ENCODE measurements around the gene MYO1F.
A peak's percentile ranks its signal among the peaks of the same experiment; 100 is the strongest.

The MYO1F gene

DNA sequence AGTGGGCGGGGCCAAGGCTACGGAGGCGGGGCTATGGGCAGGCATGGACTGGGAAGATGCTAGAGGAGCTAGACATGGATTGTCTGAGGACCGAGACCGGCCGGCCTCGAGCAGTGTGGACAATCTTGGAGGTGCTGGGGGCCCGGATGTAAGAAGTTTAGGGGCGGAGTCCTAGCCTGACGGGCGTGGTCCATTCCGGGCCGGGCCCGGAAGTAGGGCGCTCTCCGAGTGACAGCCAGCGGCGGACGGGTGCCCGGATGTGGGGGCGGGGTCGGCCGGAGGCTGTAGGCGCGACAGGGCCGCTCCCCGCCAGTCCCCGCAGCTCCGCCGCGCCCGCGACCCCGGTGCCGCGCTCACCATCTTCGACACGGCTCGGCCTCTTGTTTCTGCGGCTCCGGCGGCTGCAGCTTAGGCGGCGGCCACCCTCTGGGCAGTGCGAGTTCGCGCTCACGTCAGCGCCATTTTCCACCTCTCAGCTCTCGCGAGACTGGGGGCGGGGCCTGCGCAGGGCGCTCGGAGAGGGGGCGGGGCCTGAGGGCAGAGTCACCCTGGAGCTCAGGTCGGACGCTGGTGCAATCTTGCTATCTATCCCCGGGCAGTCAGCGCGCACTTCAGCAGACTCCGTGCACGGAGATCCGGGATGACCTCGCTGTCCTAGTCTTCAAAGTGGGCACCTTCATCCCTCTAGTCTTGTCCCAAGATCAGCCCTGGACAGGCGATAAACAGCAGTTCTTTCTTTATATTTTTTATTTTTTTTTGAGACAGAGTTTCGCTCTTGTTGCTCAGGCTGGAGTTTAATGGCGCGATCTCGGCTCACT lies 63.3 kb downstream of the MYO1F start, which contains the start of gene ZNF414:
Gene ZNF414 (minus strand): TSS at position 481 of the 818 bp plus-strand sequence. CDS start 121 bp downstream, at position 360.
- Histone ChIP-seq H3K9ac (ENCODE audit: low read depth, low read length, poor library complexity) (peak within 1 kb of the TSS; percentile 97), H3K36me3 (replicated peaks in 1 of 2; ENCODE audit: control insufficient read depth in 2 of 2, insufficient read depth in 2 of 2, low read length in 2 of 2) (peaks cover 4 to 23% of the 10 kb centered on the region in 2 donors)
- peak; percentile 97 for DNase-seq (ENCODE audit: low spot score)

DNA sequence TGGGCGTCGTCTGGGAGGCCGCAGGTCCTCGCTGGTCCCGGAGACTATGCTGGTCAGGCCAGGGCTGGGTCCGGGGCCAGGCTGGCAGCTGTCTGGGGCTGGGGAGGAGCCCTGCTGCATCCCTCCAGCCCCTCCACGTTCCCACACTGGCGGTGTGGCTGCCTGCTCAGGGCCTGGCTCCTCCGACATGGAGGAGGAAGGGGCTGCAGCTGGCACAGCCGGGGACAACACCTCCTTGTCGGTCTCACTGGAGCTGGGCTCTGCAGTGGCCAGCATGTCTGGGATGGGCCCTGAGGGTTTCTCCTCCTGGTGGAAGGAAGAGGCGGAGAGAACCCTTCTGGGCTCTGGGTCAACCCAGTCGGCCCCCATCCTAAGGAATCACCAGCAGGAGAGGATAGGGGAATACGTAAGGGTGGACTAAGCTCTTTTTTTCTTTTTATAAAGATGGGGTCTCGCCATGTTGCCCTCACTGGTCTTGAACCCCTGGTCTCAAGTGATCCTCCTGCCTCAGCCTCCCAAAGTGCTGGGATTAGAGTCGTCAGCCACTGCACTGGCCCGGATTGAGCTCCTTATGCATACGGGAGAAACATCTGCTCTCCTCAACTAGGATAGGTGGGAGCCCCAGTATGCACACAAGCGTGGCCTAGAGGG lies 64.1 kb downstream of the MYO1F start:
- peaks cover 0 to 3% (median 0%) of the 10 kb centered on the region in 3 experiments for H3K27me3 ChIP-seq (ENCODE audit: control insufficient read depth in 3 of 3, insufficient read depth in 3 of 3, low read depth in 1 of 3, low read length in 3 of 3)
- H4K91ac ChIP-seq (ENCODE audit: low read depth, low read length, poor library complexity): no peak overlapping the region
- H3K23ac ChIP-seq (ENCODE audit: low read depth, low read length, poor library complexity): peak overlapping the region; percentile 71
- peak overlapping the region; percentile 21 for H3K14ac ChIP-seq (ENCODE audit: low read length)
- H2BK12ac ChIP-seq (ENCODE audit: low read length): no peak overlapping the region
- peak overlapping the region; percentile 43 for H4K8ac ChIP-seq (ENCODE audit: low read depth, low read length)
- peak overlapping the region; percentile 82 for H3K18ac ChIP-seq (ENCODE audit: low read length)
- H2BK15ac ChIP-seq (ENCODE audit: low read length): no peak overlapping the region
- peaks cover 4 to 23% of the 10 kb centered on the region in 2 donors for H3K36me3 ChIP-seq (replicated peaks in 1 of 2; ENCODE audit: control insufficient read depth in 2 of 2, insufficient read depth in 2 of 2, low read length in 2 of 2)
- peak overlapping the region; percentile 80 for H3K9ac ChIP-seq (ENCODE audit: low read depth, low read length, poor library complexity)
- peak overlapping the region; percentile 80 for H2AK5ac ChIP-seq (ENCODE audit: low read depth, low read length)
- H2BK5ac ChIP-seq (ENCODE audit: low read length): no peak overlapping the region
- peak overlapping the region; percentile 53 for H3K4me2 ChIP-seq (ENCODE audit: insufficient read depth, low read length, poor library complexity, severe bottlenecking)
- H3K79me1 ChIP-seq (ENCODE audit: low read depth, low read length): peaks cover 10% of the 10 kb centered on the region
- no CpG with 5 or more reads among the region's 19 CpGs for WGBS, 2 donors (ENCODE audit: extremely low coverage in 2 of 2, insufficient read length in 2 of 2, insufficient replicate concordance in 1 of 2)
- H2AFZ ChIP-seq (ENCODE audit: low read length): peak overlapping the region; percentile 98
- peak overlapping the region; percentile 84 for H3K27ac ChIP-seq (replicated peaks; ENCODE audit: low read length)
- peak overlapping the region; percentile 79 for H3K4ac ChIP-seq (ENCODE audit: low read length)
- no peak for DNase-seq (ENCODE audit: low spot score)
- H3K4me3 ChIP-seq (ENCODE audit: low read length in 2 of 2): peak overlapping the region; percentile 73 to 84
- H3K4me1 ChIP-seq (ENCODE audit: control insufficient read depth in 2 of 2, insufficient read depth in 1 of 2, low read depth in 1 of 2, low read length in 2 of 2): peaks cover 4 to 7% of the 10 kb centered on the region in 2 donors
- no peak overlapping the region for H2BK120ac ChIP-seq (ENCODE audit: low read depth, low read length)
- no peaks in the 10 kb centered on the region for H3K9me3 ChIP-seq (replicated peaks in 1 of 2; ENCODE audit: control insufficient read depth in 2 of 2, insufficient read depth in 1 of 2, low read depth in 1 of 2, low read length in 2 of 2)

More for the DNA sequence above, 63.3 kb downstream of the MYO1F start, which contains the start of gene ZNF414:
- Histone ChIP-seq H4K8ac (ENCODE audit: low read depth, low read length) (peak within 1 kb of the TSS; percentile 43), H3K18ac (ENCODE audit: low read length) (peak within 1 kb of the TSS; percentile 100), H2BK15ac (ENCODE audit: low read length) (peak within 1 kb of the TSS; percentile 45), H3K14ac (ENCODE audit: low read length) (peak within 1 kb of the TSS; percentile 91), H3K4ac (ENCODE audit: low read length) (peak within 1 kb of the TSS; percentile 79), H2BK5ac (ENCODE audit: low read length) (peak within 1 kb of the TSS; percentile 92), H2AK5ac (ENCODE audit: low read depth, low read length) (peak within 1 kb of the TSS; percentile 80), H3K9me3 (replicated peaks in 1 of 2; ENCODE audit: control insufficient read depth in 2 of 2, insufficient read depth in 1 of 2, low read depth in 1 of 2, low read length in 2 of 2) (no peaks in the 10 kb centered on the region), H3K4me3 (ENCODE audit: low read length in 2 of 2) (peak within 1 kb of the TSS; percentile 84 to 96), H3K27me3 (ENCODE audit: control insufficient read depth in 3 of 3, insufficient read depth in 3 of 3, low read depth in 1 of 3, low read length in 3 of 3) (peaks cover 0 to 3% (median 0%) of the 10 kb centered on the region in 3 experiments), H2AFZ (ENCODE audit: low read length) (peak within 1 kb of the TSS; percentile 98), H4K91ac (ENCODE audit: low read depth, low read length, poor library complexity) (peak within 1 kb of the TSS; percentile 93), H3K27ac (replicated peaks; ENCODE audit: low read length) (peak within 1 kb of the TSS; percentile 84), H3K23ac (ENCODE audit: low read depth, low read length, poor library complexity) (peak within 1 kb of the TSS; percentile 97), H3K4me2 (ENCODE audit: insufficient read depth, low read length, poor library complexity, severe bottlenecking) (peak within 1 kb of the TSS; percentile 53), H3K4me1 (ENCODE audit: control insufficient read depth in 2 of 2, insufficient read depth in 1 of 2, low read depth in 1 of 2, low read length in 2 of 2) (peaks cover 4 to 7% of the 10 kb centered on the region in 2 donors), H2BK12ac (ENCODE audit: low read length) (no peak within 1 kb of the TSS), H2BK120ac (ENCODE audit: low read depth, low read length) (no peak within 1 kb of the TSS), H3K79me1 (ENCODE audit: low read depth, low read length) (peaks cover 10% of the 10 kb centered on the region)
- WGBS, 2 donors (ENCODE audit: extremely low coverage in 2 of 2, insufficient read length in 2 of 2, insufficient replicate concordance in 1 of 2): no CpG with 5 or more reads among the region's 70 CpGs

DNA sequence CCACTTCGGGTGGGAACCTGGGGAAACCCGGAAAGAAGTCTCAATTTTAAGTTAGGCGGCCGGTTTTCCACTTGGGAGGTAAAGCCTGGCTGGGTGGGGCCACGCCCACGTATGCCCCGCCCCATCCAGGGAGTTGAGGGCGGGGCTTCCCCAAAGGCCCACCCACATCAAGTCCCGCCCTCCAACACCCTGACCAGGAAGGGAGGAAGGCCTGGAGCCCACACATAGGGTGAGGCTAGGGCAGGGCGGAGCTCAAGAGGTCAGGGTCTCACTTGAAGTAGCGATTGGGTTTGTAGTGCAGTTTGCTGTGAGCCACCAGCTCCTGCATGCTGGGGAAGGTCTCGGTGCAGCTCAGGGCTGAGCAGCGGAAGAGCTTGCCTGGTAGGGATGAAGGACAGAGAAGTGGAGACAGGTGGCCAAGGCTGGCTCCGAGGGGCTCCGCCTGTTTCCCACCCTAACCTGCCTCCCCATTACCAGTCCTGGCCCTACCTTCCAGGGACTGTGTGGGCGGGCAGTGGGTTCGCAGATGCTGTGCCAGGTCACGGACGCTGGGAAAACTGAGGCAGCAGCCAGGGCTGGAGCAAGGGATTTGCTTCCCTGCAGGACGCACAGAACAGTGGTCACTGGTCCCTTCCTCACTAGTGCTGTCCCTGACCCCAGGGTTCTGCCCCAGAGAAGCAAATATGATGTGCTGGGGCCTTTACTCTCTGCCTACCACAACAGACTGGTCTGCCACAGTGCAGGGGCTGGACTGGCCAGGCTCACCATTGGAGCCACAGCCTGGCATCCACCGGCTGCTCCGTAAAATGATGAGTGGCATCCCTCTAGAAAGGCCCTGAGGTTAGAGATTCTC lies 64.9 kb downstream of the MYO1F start:
- H3K14ac ChIP-seq (ENCODE audit: low read length): no peak overlapping the region
- H3K4me3 ChIP-seq (ENCODE audit: low read length in 2 of 2): no peak overlapping the region
- WGBS, 2 donors (ENCODE audit: extremely low coverage in 2 of 2, insufficient read length in 2 of 2, insufficient replicate concordance in 1 of 2): no CpG with 5 or more reads among the region's 22 CpGs
- H3K4ac ChIP-seq (ENCODE audit: low read length): no peak overlapping the region
- no peak overlapping the region for H3K18ac ChIP-seq (ENCODE audit: low read length)
- peak overlapping the region; percentile 45 for H2BK15ac ChIP-seq (ENCODE audit: low read length)
- no peak overlapping the region for H4K91ac ChIP-seq (ENCODE audit: low read depth, low read length, poor library complexity)
- H2BK5ac ChIP-seq (ENCODE audit: low read length): peak overlapping the region; percentile 4
- H3K79me1 ChIP-seq (ENCODE audit: low read depth, low read length): peaks cover 10% of the 10 kb centered on the region
- no peaks in the 10 kb centered on the region for H3K9me3 ChIP-seq (replicated peaks in 1 of 2; ENCODE audit: control insufficient read depth in 2 of 2, insufficient read depth in 1 of 2, low read depth in 1 of 2, low read length in 2 of 2)
- H3K36me3 ChIP-seq (replicated peaks in 1 of 2; ENCODE audit: control insufficient read depth in 2 of 2, insufficient read depth in 2 of 2, low read length in 2 of 2): peaks cover 5 to 23% of the 10 kb centered on the region in 2 donors
- H4K8ac ChIP-seq (ENCODE audit: low read depth, low read length): no peak overlapping the region
- peak overlapping the region; percentile 63 for H2AK5ac ChIP-seq (ENCODE audit: low read depth, low read length)
- DNase-seq (ENCODE audit: low spot score): no peak
- H2BK120ac ChIP-seq (ENCODE audit: low read depth, low read length): no peak overlapping the region
- H3K23ac ChIP-seq (ENCODE audit: low read depth, low read length, poor library complexity): peak overlapping the region; percentile 51
- no peak overlapping the region for H3K9ac ChIP-seq (ENCODE audit: low read depth, low read length, poor library complexity)
- no peak overlapping the region for H3K27ac ChIP-seq (replicated peaks; ENCODE audit: low read length)
- peaks cover 0 to 3% (median 0%) of the 10 kb centered on the region in 3 experiments for H3K27me3 ChIP-seq (ENCODE audit: control insufficient read depth in 3 of 3, insufficient read depth in 3 of 3, low read depth in 1 of 3, low read length in 3 of 3)
- no peak overlapping the region for H2AFZ ChIP-seq (ENCODE audit: low read length)
- no peak overlapping the region for H3K4me2 ChIP-seq (ENCODE audit: insufficient read depth, low read length, poor library complexity, severe bottlenecking)
- H3K4me1 ChIP-seq (ENCODE audit: control insufficient read depth in 2 of 2, insufficient read depth in 1 of 2, low read depth in 1 of 2, low read length in 2 of 2): peaks cover 4 to 7% of the 10 kb centered on the region in 2 donors
- H2BK12ac ChIP-seq (ENCODE audit: low read length): no peak overlapping the region
